ENCODE data around the gene PIGP.
"Not testable (repeated sequence)": the region's sequence is repeated elsewhere in the genome, so short reads cannot be mapped to it uniquely, and the experiment has no call there.

The PIGP gene

GRCh38 chr21:37059181-37059580 lies 13.7 kb downstream of the PIGP start:
- no peak for TF ChIP-seq CTCF (IDR thresholded peaks at IDR 0.05; ENCODE audit: low read depth, low read length, missing control alignments)
- DNase-seq (ENCODE audit: extremely low read depth, low read depth) = no peak
- no peak overlapping the region for H3K4me3 ChIP-seq (replicated peaks; ENCODE audit: low read depth, low read length)

- no peak for TF ChIP-seq CTCF (IDR thresholded peaks at IDR 0.05; ENCODE audit: low read depth, low read length, missing control alignments)
- no peak overlapping the region for H3K4me3 ChIP-seq (replicated peaks; ENCODE audit: low read depth, low read length)
- no peak for DNase-seq (ENCODE audit: extremely low read depth, low read depth)
Measured at GRCh38 chr21:37058261-37058660, 14.6 kb downstream of the PIGP start.

- no peak for TF ChIP-seq CTCF (IDR thresholded peaks at IDR 0.05; ENCODE audit: low read depth, low read length, missing control alignments)
- DNase-seq (ENCODE audit: extremely low read depth, low read depth) = no peak
- H3K4me3 ChIP-seq (replicated peaks; ENCODE audit: low read depth, low read length) = no peak overlapping the region
Measured at GRCh38 chr21:37057614-37058013, 15.3 kb downstream of the PIGP start.

- DNase-seq (ENCODE audit: extremely low read depth, low read depth) = no peak
- H3K4me3 ChIP-seq (replicated peaks; ENCODE audit: low read depth, low read length) = no peak overlapping the region
- TF ChIP-seq CTCF (IDR thresholded peaks at IDR 0.05; ENCODE audit: low read depth, low read length, missing control alignments) = no peak
Measured at GRCh38 chr21:37055271-37055855, 17.5 kb downstream of the PIGP start.

- not testable (repeated sequence) for DNase-seq (ENCODE audit: extremely low read depth, low read depth); H3K4me3 ChIP-seq (replicated peaks; ENCODE audit: low read depth, low read length)
Measured at GRCh38 chr21:37049741-37050140, 23.1 kb downstream of the PIGP start.

- H3K4me3 ChIP-seq (replicated peaks; ENCODE audit: low read depth, low read length) = no peak overlapping the region
- no peak for TF ChIP-seq CTCF (IDR thresholded peaks at IDR 0.05; ENCODE audit: low read depth, low read length, missing control alignments)
- no peak for DNase-seq (ENCODE audit: extremely low read depth, low read depth)
Measured at GRCh38 chr21:37047079-37047478, 25.8 kb downstream of the PIGP start.

GRCh38 chr21:37045556-37045955 lies 27.3 kb downstream of the PIGP start:
- H3K4me3 ChIP-seq (replicated peaks; ENCODE audit: low read depth, low read length) = no peak overlapping the region
- no peak for TF ChIP-seq CTCF (IDR thresholded peaks at IDR 0.05; ENCODE audit: low read depth, low read length, missing control alignments)

More at GRCh38 chr21:37045556-37045955, 27.3 kb downstream of the PIGP start:
- no peak for DNase-seq (ENCODE audit: extremely low read depth, low read depth)
